ENCODE results near the gene NMU.

GRCh38 chr4:55668449-55668848 is 32.4 kb upstream of the NMU start:
- TF ChIP-seq CTCF (IDR thresholded peaks at IDR 0.05 in 4 of 5, conservative IDR thresholded peaks at IDR 0.05 in 1 of 5) (no peak), POLR2A (IDR thresholded peaks at IDR 0.05) (no peak)
